Fibroblast of peridontal ligament (primary cell): ENCODE results near the gene APEH.

ENCODE experiments used
- DNase-seq: peaks from one replicate; pipeline ENCODE4 v3.0.0-alpha.2; 2010; ENCODE audit errors: extremely low read depth

Gene APEH

DNA sequence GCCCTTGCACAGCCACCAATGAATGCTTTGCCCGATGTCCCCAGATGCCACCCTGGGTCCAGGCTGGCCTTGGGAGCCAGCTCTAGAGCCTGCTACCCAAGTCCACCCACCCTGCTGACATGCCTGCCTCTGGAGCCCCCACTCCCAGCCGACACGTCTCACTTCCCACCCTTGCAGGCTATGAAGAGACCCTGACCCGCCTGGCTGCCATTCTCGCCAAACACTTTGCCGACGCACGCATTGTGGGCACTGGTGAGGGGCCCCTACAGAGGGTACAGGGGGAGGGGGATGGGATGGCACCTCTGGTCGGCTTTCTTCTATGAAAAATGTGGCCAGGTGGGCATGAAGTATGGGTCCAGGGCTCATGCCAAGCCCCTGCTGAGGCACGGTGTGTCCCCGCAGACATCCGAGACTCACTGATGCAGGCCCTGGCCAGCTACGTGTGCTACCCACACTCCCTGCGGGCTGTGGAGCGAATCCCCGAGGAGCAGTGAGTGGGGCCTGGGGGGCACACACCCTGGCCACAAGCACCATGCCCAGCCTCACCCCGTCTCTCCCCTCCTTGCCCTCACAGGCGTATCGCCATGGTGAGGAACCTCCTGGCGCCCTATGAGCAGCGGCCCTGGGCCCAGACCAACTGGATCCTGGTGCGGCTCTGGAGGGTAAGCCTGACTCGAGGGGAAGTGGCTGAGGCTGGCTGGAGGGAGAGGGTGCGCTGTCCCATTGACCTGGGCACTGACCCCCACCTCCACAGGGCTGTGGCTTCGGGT, 39.4 kb downstream of the APEH start:
- no peak for DNase-seq

DNA sequence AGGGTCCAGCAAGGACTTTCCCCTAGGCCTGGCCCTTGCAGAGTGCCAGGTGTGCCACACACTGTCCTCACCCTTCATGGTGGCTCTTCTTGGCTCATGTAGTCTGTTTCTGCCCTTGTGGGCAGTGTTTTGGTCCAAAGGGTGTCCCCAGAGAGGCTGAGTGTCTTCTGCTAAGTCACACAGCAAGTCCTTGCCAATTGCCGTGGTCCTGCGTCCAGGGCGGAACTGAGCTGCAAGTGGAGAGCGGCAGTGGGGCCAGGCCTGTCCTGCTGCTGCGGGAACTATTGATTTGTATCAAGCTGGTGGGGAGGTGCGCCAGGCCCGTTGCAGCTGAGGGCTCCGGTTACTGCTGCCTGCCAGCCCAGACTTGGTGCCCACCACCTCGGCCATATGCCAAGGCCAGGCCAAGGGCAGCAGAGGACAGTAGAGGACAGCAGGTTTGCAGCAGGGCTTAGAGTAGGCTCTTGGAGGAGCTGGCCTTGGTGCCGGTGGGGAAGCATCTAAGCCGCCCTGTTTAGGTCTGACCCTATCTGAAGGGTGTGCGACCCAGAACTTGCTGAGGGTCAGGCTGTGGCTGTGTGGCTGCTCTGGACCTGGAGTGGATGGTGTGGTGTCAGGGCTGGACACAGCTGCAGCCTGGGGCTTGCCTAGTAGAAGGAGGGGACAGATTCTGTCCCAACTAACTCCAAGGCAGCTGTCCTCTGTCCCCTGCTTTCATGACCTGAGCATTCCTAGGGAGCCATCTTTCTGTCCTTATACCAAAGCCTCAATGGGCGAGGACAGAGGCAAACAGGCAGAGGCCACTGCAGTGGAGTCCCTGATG, 40.8 kb downstream of the APEH start:
- DNase-seq = no peak

DNA sequence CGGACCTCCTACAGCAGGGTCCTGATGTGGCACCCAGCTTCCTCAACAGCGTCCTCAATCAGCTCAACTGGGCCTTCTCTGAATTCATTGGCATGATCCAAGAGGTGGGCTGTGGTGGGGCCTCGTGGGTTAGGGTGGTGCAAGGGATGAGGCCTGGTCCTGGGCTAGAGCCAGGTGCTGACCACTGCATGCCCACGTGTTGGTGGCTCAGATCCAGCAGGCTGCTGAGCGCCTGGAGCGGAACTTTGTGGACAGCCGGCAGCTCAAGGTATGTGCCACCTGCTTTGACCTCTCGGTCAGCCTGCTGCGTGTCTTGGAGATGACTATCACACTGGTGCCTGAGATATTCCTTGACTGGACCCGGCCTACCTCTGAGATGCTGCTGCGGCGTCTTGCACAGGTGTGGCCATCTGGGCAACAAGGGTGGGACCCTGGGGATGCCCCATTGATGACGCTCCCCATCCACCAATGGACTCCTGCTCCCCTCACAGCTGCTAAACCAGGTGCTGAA, 41.5 kb downstream of the APEH start:
- DNase-seq = no peak

- no peak for DNase-seq
Measured at GRCh38 chr3:49716169-49716568, 42.0 kb downstream of the APEH start.

GRCh38 chr3:49716691-49717210, 42.6 kb downstream of the APEH start:
- DNase-seq = no peak

- no peak for DNase-seq
Measured at GRCh38 chr3:49717211-49717958, 43.2 kb downstream of the APEH start.

GRCh38 chr3:49717959-49718857, 44.1 kb downstream of the APEH start:
- no peak for DNase-seq

- no peak for DNase-seq
Measured at GRCh38 chr3:49718858-49719213, 44.7 kb downstream of the APEH start.

DNA sequence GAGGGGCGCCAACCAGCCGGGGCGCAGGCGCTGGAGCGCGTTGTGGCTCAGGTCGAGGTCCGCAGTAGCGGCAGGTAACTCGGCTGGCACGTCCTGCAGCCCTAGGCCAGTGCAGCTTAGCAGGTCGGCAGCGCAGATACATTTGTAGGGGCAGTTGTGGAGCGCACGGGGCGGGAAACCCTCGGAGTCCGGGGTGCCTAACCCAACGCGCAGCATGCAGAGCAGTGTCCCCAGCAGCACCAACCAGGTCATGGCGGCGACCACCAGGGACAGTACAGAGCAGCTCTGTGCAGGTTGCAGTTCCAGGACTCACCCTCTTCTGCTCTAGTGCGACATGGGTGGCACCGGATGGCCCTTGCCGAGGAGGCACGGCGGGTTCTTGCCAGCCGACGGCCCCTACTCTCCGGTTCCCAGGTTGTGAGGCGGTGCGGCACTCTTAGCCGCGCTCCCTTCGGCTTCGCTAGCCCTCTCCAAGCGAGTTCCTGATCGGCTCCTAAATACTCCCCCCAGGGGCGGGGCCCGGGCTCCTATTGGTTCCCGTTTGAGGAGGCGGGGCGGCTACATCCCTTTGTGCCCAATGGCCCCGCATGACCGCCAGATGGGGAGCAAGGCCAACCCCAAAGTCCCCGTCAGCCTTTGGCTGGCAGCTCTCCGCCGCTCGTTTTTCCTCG, 45.2 kb downstream of the APEH start, which contains the start of gene AMIGO3:
TSS of gene AMIGO3 (minus strand) at position 471 of the 671 bp plus-strand sequence. CDS start at position 252, 219 bp downstream.
- DNase-seq = peak; percentile 88

DNA sequence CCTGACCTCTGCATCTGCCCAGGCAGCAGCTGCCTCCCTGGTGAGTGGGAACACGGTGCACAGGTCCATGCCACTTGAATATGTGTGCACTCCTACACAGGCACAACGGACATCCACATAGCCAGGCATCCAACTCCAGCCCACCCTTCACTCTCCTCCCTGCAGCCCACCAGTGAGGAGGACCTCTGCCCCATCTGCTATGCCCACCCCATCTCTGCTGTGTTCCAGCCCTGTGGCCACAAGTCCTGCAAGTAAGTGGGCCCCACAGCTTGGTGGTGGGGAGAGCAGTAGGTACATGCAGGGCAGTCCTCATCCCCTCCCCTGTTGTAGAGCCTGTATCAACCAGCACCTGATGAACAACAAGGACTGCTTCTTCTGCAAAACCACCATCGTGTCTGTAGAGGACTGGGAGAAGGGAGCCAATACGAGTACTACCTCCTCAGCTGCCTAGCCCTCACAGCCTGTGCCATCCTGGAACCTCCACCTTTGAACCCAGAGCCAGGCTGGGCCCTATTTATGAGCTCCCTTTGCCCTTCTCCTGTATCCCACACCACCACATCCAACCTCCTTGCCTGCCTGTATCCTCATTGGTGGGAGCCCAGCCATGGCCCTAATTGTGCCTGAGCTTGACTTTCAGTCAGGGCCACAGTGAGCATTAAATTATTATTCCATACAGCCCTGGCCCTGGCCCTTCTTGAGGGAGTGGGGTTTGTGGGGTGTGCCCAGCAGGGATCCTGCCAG, 46.9 kb downstream of the APEH start:
- DNase-seq = no peak

DNA sequence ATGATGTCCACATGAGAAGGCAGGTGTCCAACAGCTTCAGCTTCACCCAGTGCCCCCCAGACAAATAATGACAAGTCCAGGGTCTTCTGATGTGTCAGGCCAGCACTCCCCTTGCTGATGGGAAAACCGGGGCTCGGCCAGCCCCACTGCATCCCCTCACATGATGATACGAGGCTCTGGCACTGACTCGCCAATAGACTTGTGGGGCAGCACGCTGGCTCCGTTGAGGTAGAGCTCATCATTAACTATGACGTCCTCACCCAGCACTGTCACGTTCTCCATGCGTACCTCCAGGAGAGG, 47.4 kb downstream of the APEH start:
- DNase-seq = no peak

- no peak for DNase-seq
Measured at GRCh38 chr3:49721896-49722781, 48.0 kb downstream of the APEH start.

- no peak for DNase-seq
Measured at GRCh38 chr3:49722896-49723295, 48.7 kb downstream of the APEH start.

GRCh38 chr3:49723296-49723627, 49.1 kb downstream of the APEH start:
- peak; percentile 30 for DNase-seq

- peak; percentile 94 for DNase-seq
Measured at GRCh38 chr3:49723628-49724551, 49.7 kb downstream of the APEH start, which contains the start of gene GMPPB. TSS of gene GMPPB (minus strand) at chr3:49723951. CDS start at chr3:49723726, 225 bp downstream.

GRCh38 chr3:49724586-49724985, 50.4 kb downstream of the APEH start:
- no peak for DNase-seq

GRCh38 chr3:49725906-49726681, 51.9 kb downstream of the APEH start:
- DNase-seq = no peak
